GM18507 (cell line): ENCODE results near the gene PIWIL1.

Experiments used
- DNase-seq: peaks from one replicate; pipeline ENCODE4 v3.0.0; 2011; ENCODE audit warnings: low read depth; ENCODE audit not compliant: insufficient read length; ENCODE audit errors: extremely low spot score
- FAIRE-seq: peaks from 2 replicates; lab custom pipeline; 2011; peaks lifted over from hg19 to GRCh38; lab: Jason Lieb, UNC

Gene PIWIL1

GRCh38 chr12:130420071-130420470 lies 82.4 kb downstream of the PIWIL1 start:
- DNase-seq, result no peak
- no peak for FAIRE-seq

GRCh38 chr12:130421896-130422295 lies 84.2 kb downstream of the PIWIL1 start:
- DNase-seq (no peak), FAIRE-seq (no peak)
